Tibial nerve (tissue), 4 donors: ENCODE results near the gene CAMK1D.

Source experiments
- EP300 ChIP-seq, 2 donors: sonication (generic); formaldehyde crosslinking; IDR thresholded peaks; one replicate each; pipeline ENCODE4 v1.6.1; 2017; ENCODE audit warnings: antibody characterized with exemption in 2 of 2, mild to moderate bottlenecking in 1 of 2
- TF ChIP-seq, protein P1 (sequence below), 5 experiments: fragments of 200-600 bp in 3 of 5; fragments of 450-650 bp in 2 of 5; sonication (generic) in 3 of 5; IDR thresholded peaks; one replicate each; pipeline ENCODE4 v1.5.1; 2016 to 2019; ENCODE audit warnings: antibody characterized with exemption in 5 of 5, mild to moderate bottlenecking in 3 of 5, moderate library complexity in 2 of 5

DNA sequence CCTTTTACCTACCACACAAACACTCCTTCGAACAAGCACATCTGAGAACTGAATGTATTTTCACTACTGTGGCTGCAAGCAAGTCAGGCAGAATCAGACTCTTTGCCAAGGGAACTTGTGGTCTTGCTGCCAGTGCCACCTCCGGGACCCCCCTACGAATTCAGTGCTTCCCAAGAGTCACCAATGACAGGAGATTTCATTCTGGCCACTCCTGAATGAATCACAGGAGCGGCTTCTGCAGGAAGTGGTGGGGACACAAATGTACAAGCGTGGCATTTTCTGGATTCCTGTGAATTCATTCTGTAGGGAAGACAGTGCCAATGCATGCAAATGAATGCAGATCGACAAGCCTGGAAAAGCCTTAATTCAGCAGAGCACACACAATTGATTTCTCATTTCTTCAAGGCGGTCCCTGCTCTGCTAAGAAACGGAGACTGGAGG is 161.2 kb downstream of the CAMK1D start:
- TF ChIP-seq, protein P1, sequence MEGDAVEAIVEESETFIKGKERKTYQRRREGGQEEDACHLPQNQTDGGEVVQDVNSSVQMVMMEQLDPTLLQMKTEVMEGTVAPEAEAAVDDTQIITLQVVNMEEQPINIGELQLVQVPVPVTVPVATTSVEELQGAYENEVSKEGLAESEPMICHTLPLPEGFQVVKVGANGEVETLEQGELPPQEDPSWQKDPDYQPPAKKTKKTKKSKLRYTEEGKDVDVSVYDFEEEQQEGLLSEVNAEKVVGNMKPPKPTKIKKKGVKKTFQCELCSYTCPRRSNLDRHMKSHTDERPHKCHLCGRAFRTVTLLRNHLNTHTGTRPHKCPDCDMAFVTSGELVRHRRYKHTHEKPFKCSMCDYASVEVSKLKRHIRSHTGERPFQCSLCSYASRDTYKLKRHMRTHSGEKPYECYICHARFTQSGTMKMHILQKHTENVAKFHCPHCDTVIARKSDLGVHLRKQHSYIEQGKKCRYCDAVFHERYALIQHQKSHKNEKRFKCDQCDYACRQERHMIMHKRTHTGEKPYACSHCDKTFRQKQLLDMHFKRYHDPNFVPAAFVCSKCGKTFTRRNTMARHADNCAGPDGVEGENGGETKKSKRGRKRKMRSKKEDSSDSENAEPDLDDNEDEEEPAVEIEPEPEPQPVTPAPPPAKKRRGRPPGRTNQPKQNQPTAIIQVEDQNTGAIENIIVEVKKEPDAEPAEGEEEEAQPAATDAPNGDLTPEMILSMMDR (IDR thresholded peaks at IDR 0.05): no peak
- TF ChIP-seq EP300 (IDR thresholded peaks at IDR 0.05): no peak
